ENCODE data around the gene ZNF516. TPM values are rescaled to one million over a fixed set of nuclear protein-coding genes. Genes with fewer than 3 reads are reported as not detected.

ZNF516 gene
- total RNA-seq, 4 donors from 2014 or later: 11.2 to 27.7 (median 16.6) TPM

GRCh38 chr18:76459312-76459686 is 35.7 kb downstream of the ZNF516 start:
- DNase-seq (ENCODE audit: low spot score) (no peak), ATAC-seq (ENCODE audit: low FRiP score) (no peak)
- no peak for TF ChIP-seq CTCF (IDR thresholded peaks at IDR 0.05)

GRCh38 chr18:76458522-76459311 is 36.3 kb downstream of the ZNF516 start:
- TF ChIP-seq CTCF (IDR thresholded peaks at IDR 0.05): no peak
- ATAC-seq (ENCODE audit: low FRiP score) (no peak), DNase-seq (ENCODE audit: low spot score) (no peak)

GRCh38 chr18:76457957-76458356 is 37.1 kb downstream of the ZNF516 start:
- DNase-seq (ENCODE audit: low spot score): no peak
- ATAC-seq (ENCODE audit: low FRiP score): no peak
- TF ChIP-seq CTCF (IDR thresholded peaks at IDR 0.05): no peak

GRCh38 chr18:76457475-76457874 is 37.6 kb downstream of the ZNF516 start:
- DNase-seq (ENCODE audit: low spot score) (no peak), ATAC-seq (ENCODE audit: low FRiP score) (no peak)
- TF ChIP-seq CTCF (IDR thresholded peaks at IDR 0.05): no peak

GRCh38 chr18:76456823-76457222 is 38.2 kb downstream of the ZNF516 start:
- DNase-seq (ENCODE audit: low spot score) (no peak), ATAC-seq (ENCODE audit: low FRiP score) (no peak)
- no peak for TF ChIP-seq CTCF (IDR thresholded peaks at IDR 0.05)

- DNase-seq (ENCODE audit: low spot score) (no peak), ATAC-seq (ENCODE audit: low FRiP score) (no peak)
- TF ChIP-seq CTCF (IDR thresholded peaks at IDR 0.05): no peak
Measured at GRCh38 chr18:76456018-76456750, 38.9 kb downstream of the ZNF516 start.
